Loucy (cell line): ENCODE measurements around the gene CFAP65.

Experiments used
- H2AFZ ChIP-seq: fragments of 200-600 bp; sonication (generic); 2 replicates; pipeline ENCODE4 v1.6.0; 2016; ENCODE audit warnings: antibody characterized with exemption, mild to moderate bottlenecking, low read length, moderate library complexity
- H3F3A ChIP-seq: fragments of 200-600 bp; 2 replicates; pipeline ENCODE4 v1.6.0; 2016; ENCODE audit warnings: antibody characterized with exemption, low read depth, mild to moderate bottlenecking
- H3K27me3 ChIP-seq: fragments of 200-600 bp; sonication (generic); 2 replicates; pipeline ENCODE4 v1.6.1; 2014; ENCODE audit warnings: low read length, mild to moderate bottlenecking; ENCODE audit not compliant: insufficient read depth, poor library complexity, severe bottlenecking
- H3K36me3 ChIP-seq: fragments of 200-600 bp; sonication (generic); 2 replicates; pipeline ENCODE4 v1.6.1; 2016; ENCODE audit warnings: low read length; ENCODE audit not compliant: insufficient read depth
- H3K4me1 ChIP-seq: fragments of 200-600 bp; sonication (generic); 2 replicates; pipeline ENCODE4 v1.5.1; 2014; ENCODE audit warnings: low read length, mild to moderate bottlenecking; ENCODE audit not compliant: insufficient read depth, poor library complexity, severe bottlenecking
- H3K4me2 ChIP-seq: fragments of 200-600 bp; sonication (generic); 2 replicates; pipeline ENCODE4 v1.6.0; 2014; ENCODE audit warnings: antibody characterized with exemption, low read length, low read depth, mild to moderate bottlenecking; ENCODE audit not compliant: poor library complexity, severe bottlenecking
- H3K4me3 ChIP-seq: fragments of 200-600 bp; sonication (generic); 2 replicates; pipeline ENCODE4 v1.5.1; 2014; ENCODE audit warnings: low read length, mild to moderate bottlenecking, mixed read lengths; ENCODE audit not compliant: poor library complexity, severe bottlenecking
- H3K79me2 ChIP-seq: fragments of 200-600 bp; sonication (generic); 2 replicates; pipeline ENCODE4 v1.6.1; 2014; ENCODE audit warnings: low read length; ENCODE audit not compliant: insufficient read depth
- H3K9ac ChIP-seq: fragments of 200-600 bp; sonication (generic); 2 replicates; pipeline ENCODE4 v1.6.0; 2014; ENCODE audit warnings: mild to moderate bottlenecking, low read depth, low read length, moderate library complexity; ENCODE audit not compliant: poor library complexity, severe bottlenecking
- H3K9me2 ChIP-seq: fragments of 200-600 bp; sonication (generic); replicated peaks from 2 replicates; pipeline ENCODE4 v1.6.1; 2016; ENCODE audit warnings: low read depth, low read length, mixed read lengths
- H3K9me3 ChIP-seq: fragments of 200-600 bp; sonication (generic); 2 replicates; pipeline ENCODE4 v1.6.1; 2014; ENCODE audit warnings: mild to moderate bottlenecking, antibody characterized with exemption, low read length, low read depth; ENCODE audit not compliant: insufficient read depth
- H4K20me1 ChIP-seq: fragments of 200-600 bp; sonication (generic); 2 replicates; pipeline ENCODE4 v1.6.0; 2014; ENCODE audit warnings: antibody characterized with exemption, low read length, mild to moderate bottlenecking; ENCODE audit not compliant: insufficient read depth, poor library complexity, severe bottlenecking
- EZH2phosphoT487 ChIP-seq: fragments of 200-600 bp; IDR thresholded peaks from 2 replicates; pipeline ENCODE4 v1.6.1; 2018; ENCODE audit warnings: antibody characterized with exemption, mild to moderate bottlenecking, moderate library complexity, borderline replicate concordance
- TF ChIP-seq, protein P1 (sequence below): fragments of 200-600 bp; sonication (generic); conservative IDR thresholded peaks from 2 replicates; pipeline ENCODE4 v1.5.1; 2014; ENCODE audit warnings: mild to moderate bottlenecking, antibody characterized with exemption, low read length

Gene CFAP65

DNA sequence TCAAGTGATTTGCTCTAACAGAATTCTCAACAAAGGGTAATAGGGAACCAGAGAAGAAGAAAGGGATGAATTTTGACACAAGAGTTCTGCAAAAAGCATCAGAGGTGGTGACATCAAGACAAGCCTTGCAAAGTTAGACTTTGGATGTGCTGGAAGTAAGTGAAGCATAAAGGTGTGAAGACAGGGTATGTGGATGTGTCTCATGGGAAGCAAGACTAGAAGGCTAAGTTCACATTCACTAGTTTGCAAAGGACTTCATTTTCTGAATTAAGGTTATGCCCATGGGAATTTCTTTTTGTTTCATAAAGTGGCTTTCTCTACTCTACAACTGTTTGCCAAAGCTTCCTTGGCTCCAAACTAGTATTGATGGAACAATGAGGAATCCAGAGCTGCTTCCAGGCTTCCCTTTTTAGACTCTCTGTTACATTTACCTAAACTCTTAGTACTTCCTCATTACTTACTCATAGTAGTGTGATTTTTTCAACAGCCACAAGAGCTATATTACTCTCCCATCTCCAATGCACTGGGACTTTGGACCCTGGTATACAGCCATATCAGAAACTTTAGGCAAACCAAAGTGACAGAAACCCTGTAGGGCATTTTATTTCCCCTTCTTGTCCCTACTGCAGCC, 40.5 kb upstream of the CFAP65 start:
- Histone ChIP-seq H3K4me1 (peaks cover 25% of the 10 kb centered on the region), H3K4me3 (no peak overlapping the region), H3K9me3 (no peaks in the 10 kb centered on the region), H3K36me3 (peaks cover 9% of the 10 kb centered on the region; the same call in 1 of the 2 replicates), H3K9ac (no peak overlapping the region), H3K4me2 (no peak overlapping the region), H4K20me1 (no peaks in the 10 kb centered on the region), H3K27me3 (no peaks in the 10 kb centered on the region), H3K79me2 (no peaks in the 10 kb centered on the region), H3K9me2 (no peaks in the 10 kb centered on the region), H3F3A (no peaks in the 10 kb centered on the region), H2AFZ (no peak overlapping the region)
- no peak for TF ChIP-seq EZH2phosphoT487
- TF ChIP-seq, protein P1, sequence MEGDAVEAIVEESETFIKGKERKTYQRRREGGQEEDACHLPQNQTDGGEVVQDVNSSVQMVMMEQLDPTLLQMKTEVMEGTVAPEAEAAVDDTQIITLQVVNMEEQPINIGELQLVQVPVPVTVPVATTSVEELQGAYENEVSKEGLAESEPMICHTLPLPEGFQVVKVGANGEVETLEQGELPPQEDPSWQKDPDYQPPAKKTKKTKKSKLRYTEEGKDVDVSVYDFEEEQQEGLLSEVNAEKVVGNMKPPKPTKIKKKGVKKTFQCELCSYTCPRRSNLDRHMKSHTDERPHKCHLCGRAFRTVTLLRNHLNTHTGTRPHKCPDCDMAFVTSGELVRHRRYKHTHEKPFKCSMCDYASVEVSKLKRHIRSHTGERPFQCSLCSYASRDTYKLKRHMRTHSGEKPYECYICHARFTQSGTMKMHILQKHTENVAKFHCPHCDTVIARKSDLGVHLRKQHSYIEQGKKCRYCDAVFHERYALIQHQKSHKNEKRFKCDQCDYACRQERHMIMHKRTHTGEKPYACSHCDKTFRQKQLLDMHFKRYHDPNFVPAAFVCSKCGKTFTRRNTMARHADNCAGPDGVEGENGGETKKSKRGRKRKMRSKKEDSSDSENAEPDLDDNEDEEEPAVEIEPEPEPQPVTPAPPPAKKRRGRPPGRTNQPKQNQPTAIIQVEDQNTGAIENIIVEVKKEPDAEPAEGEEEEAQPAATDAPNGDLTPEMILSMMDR = no peak

- Histone ChIP-seq H3F3A (no peaks in the 10 kb centered on the region), H3K36me3 (peaks cover 16% of the 10 kb centered on the region; the same call in 1 of the 2 replicates), H3K4me1 (peaks cover 18% of the 10 kb centered on the region), H3K9me2 (no peaks in the 10 kb centered on the region), H3K4me3 (no peak overlapping the region), H2AFZ (no peak overlapping the region), H3K79me2 (no peaks in the 10 kb centered on the region), H3K9ac (no peak overlapping the region), H3K4me2 (no peak overlapping the region), H3K27me3 (no peaks in the 10 kb centered on the region), H3K9me3 (no peaks in the 10 kb centered on the region), H4K20me1 (no peaks in the 10 kb centered on the region)
- TF ChIP-seq, protein P1 = no peak
- no peak for TF ChIP-seq EZH2phosphoT487
Observed at GRCh38 chr2:219081096-219081495, 39.8 kb upstream of the CFAP65 start.

DNA sequence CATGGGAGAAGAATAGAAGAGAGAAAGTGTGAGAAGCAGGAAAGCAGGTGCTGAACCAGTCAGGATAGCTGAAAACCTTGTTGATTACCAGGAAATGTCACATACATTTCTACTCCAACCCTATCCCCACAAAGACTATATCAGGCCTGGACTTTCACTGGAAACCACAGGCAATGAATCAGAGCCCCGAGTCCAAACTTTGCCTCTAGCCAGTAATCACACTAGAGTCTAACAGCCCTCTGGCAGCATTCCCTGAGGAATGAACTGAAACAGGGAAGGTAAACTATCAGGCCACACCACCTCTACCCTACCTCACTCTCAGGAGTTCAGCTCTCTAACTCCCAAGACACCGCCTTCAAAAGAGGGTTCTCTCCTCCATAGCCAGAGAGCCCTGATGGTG, 38.1 kb upstream of the CFAP65 start:
- H3K27me3 ChIP-seq = no peaks in the 10 kb centered on the region
- H3K9ac ChIP-seq = no peak overlapping the region
- H3K79me2 ChIP-seq = no peaks in the 10 kb centered on the region
- no peaks in the 10 kb centered on the region for H3F3A ChIP-seq
- no peaks in the 10 kb centered on the region for H3K9me2 ChIP-seq
- H3K9me3 ChIP-seq = no peaks in the 10 kb centered on the region
- no peak overlapping the region for H3K4me3 ChIP-seq
- H2AFZ ChIP-seq = no peak overlapping the region
- no peaks in the 10 kb centered on the region for H4K20me1 ChIP-seq
- TF ChIP-seq, protein P1 = no peak
- no peak for TF ChIP-seq EZH2phosphoT487
- H3K36me3 ChIP-seq = peaks cover 30% of the 10 kb centered on the region; the same call in 1 of the 2 replicates
- peaks cover 1% of the 10 kb centered on the region for H3K4me1 ChIP-seq
- no peak overlapping the region for H3K4me2 ChIP-seq
